Neuron (in vitro differentiated cells): ENCODE measurements around the gene RMDN2.
"Not testable (repeated sequence)": the region's sequence is repeated elsewhere in the genome, so short reads cannot be mapped to it uniquely, and the experiment has no call there.

Experiments
- H2AFZ ChIP-seq: one replicate; pipeline ENCODE4 v1.6.1; 2013; ENCODE audit warnings: low read depth, mild to moderate bottlenecking, inconsistent platforms, low read length, moderate library complexity
- H3K27me3 ChIP-seq: one replicate; pipeline ENCODE4 v1.6.1; 2013; ENCODE audit warnings: low read length; ENCODE audit not compliant: insufficient read depth
- H3K36me3 ChIP-seq: one replicate; pipeline ENCODE4 v1.6.1; 2013; ENCODE audit warnings: low read length; ENCODE audit not compliant: insufficient read depth
- H3K4me1 ChIP-seq: one replicate; pipeline ENCODE4 v1.6.1; 2013; ENCODE audit warnings: low read length; ENCODE audit not compliant: insufficient read depth
- H3K4me3 ChIP-seq: 2 replicates; pipeline ENCODE4 v1.5.1; 2013; ENCODE audit warnings: mild to moderate bottlenecking, low read length, moderate library complexity
- H3K9me3 ChIP-seq: one replicate; pipeline ENCODE4 v1.6.1; 2013; ENCODE audit warnings: low read length

The RMDN2 gene

GRCh38 chr2:37992601-37993000 lies 67.5 kb downstream of the RMDN2 start:
- no peaks in the 10 kb centered on the region for H3K36me3 ChIP-seq
- H2AFZ ChIP-seq = no peak overlapping the region
- H3K27me3 ChIP-seq = no peaks in the 10 kb centered on the region

GRCh38 chr2:37993143-37993542 lies 68.1 kb downstream of the RMDN2 start:
- Histone ChIP-seq H3K4me3 (no peak overlapping the region), H3K9me3 (no peaks in the 10 kb centered on the region), H2AFZ (no peak overlapping the region), H3K36me3 (no peaks in the 10 kb centered on the region), H3K4me1 (no peaks in the 10 kb centered on the region), H3K27me3 (no peaks in the 10 kb centered on the region)

More at GRCh38 chr2:37992601-37993000, 67.5 kb downstream of the RMDN2 start:
- Histone ChIP-seq H3K9me3 (no peaks in the 10 kb centered on the region), H3K4me1 (no peaks in the 10 kb centered on the region), H3K4me3 (no peak overlapping the region)

GRCh38 chr2:37997629-37998028 lies 72.5 kb downstream of the RMDN2 start:
- H2AFZ ChIP-seq = no peak overlapping the region
- no peaks in the 10 kb centered on the region for H3K4me1 ChIP-seq
- H3K36me3 ChIP-seq = no peaks in the 10 kb centered on the region

DNA sequence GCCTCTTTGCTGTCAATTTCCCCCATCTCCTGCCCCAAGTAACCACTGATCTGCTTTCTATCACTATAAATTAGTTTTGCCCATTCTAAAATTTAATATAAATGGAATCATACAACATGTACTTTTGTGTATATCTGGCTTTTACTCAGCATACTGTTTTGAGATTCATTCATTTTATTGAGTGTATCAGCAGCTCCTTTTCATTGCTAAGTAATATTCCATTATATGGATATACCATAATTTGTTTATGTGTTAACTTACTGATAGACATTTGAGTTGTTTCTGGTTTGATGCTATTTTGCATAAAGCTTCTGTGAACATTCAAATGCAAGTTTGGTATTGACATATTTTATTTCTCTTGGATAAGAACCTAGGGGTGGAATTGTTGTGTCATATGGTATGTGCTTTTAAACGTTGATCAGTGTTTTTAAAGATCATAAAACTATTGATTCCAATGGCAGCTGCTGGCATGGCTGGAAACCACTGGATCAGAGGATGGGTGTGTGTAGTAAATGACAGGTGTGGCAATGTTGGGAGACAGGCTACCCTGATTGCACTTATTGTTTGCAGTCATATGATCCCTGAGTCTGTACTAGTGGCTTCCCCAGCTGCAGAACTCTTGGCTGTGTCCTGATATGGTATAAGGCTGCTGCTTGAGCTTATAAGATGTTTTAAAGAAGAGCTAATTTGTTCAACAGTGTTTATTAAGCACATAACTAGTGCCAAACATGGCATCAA lies 75.6 kb downstream of the RMDN2 start:
- no peaks in the 10 kb centered on the region for H3K4me1 ChIP-seq
- no peak overlapping the region for H2AFZ ChIP-seq
- H3K4me3 ChIP-seq = no peak overlapping the region
- no peaks in the 10 kb centered on the region for H3K27me3 ChIP-seq
- no peaks in the 10 kb centered on the region for H3K36me3 ChIP-seq
- peaks cover 3% of the 10 kb centered on the region for H3K9me3 ChIP-seq

More at GRCh38 chr2:37997629-37998028, 72.5 kb downstream of the RMDN2 start:
- no peaks in the 10 kb centered on the region for H3K27me3 ChIP-seq
- no peak overlapping the region for H3K4me3 ChIP-seq
- peaks cover 3% of the 10 kb centered on the region for H3K9me3 ChIP-seq

- not testable (repeated sequence) for H3K9me3 ChIP-seq, H2AFZ ChIP-seq, H3K36me3 ChIP-seq, H3K4me3 ChIP-seq, H3K27me3 ChIP-seq, H3K4me1 ChIP-seq
Observed at GRCh38 chr2:38010187-38010586, 85.1 kb downstream of the RMDN2 start.

DNA sequence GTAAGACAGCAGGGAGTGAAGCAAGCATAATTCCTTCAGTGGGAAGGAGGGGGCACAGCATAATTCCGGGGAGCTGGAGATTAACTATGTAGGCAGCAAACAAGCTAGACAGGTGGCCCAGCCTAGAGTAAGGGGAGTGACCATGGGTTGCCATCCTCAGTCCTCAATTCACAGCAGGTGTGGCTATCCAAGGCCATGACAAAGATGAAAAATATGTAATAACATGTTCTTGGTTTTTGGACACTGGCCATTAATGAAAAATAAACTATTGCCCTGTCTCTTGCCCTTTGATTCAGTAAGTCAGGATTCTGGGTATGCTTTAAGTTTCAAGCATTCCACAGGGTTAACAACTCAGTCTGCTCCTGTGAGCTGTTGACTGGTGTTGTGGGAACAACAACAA lies 85.9 kb downstream of the RMDN2 start:
- no peaks in the 10 kb centered on the region for H3K36me3 ChIP-seq
- H3K4me1 ChIP-seq = no peaks in the 10 kb centered on the region

DNA sequence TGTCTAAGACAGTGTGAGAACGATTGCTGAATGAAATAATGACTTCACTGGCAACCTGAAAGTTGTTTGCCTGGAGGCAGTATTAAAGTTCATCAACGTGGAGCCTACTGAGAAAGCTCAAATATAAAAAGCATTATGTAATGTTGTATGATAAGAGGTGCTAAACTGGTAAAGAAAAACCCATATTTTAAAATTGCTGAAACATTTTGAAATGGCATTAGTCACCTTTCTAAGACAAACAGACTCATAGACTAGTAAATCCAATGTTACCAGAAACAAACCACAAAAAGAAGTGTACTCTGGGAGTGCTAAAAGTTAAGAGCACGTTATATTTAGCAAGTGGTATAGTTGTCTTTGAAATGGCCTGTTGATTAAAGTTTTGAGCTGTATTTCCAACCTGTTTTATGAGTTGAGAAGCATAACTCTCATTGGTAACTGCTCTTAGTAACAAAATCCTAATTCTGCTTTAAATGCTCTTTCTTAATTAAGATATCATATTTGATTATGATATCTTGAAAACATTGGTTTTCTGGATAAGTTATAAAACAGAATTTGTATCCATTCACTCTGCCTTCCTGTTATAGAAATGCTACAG lies 88.2 kb downstream of the RMDN2 start:
- Histone ChIP-seq H3K4me3 (no peak overlapping the region), H3K9me3 (peaks cover 2% of the 10 kb centered on the region), H3K4me1 (no peaks in the 10 kb centered on the region), H3K27me3 (no peaks in the 10 kb centered on the region), H3K36me3 (no peaks in the 10 kb centered on the region), H2AFZ (no peak overlapping the region)

More for the DNA sequence above, 85.9 kb downstream of the RMDN2 start:
- no peak overlapping the region for H3K4me3 ChIP-seq
- H3K9me3 ChIP-seq = peaks cover 2% of the 10 kb centered on the region
- no peak overlapping the region for H2AFZ ChIP-seq
- no peaks in the 10 kb centered on the region for H3K27me3 ChIP-seq

- Histone ChIP-seq H3K9me3 (peaks cover 2% of the 10 kb centered on the region), H3K36me3 (no peaks in the 10 kb centered on the region), H3K27me3 (no peaks in the 10 kb centered on the region), H2AFZ (no peak overlapping the region), H3K4me1 (no peaks in the 10 kb centered on the region), H3K4me3 (no peak overlapping the region)
Observed at GRCh38 chr2:38016219-38016618, 91.1 kb downstream of the RMDN2 start.

DNA sequence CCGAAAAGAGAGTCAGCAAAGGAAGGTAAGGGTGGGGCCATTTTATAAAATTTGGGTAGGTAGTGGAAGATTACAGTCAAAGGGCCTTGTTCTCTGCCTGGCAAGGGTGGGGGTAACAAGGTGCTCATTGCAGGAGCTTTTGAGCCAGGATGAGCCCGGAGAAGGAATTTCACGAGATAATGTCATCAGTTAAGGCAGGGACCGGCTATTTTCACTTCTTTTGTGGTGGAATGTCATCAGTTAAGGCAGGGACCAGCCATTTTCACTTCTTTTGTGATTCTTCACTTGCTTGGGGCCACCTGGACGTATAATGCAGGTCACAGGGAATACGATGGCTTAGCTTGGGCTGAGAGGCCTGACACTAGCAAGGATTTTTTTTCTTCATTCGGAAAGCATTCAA lies 92.7 kb downstream of the RMDN2 start:
- H3K9me3 ChIP-seq = peaks cover 2% of the 10 kb centered on the region
- H3K4me3 ChIP-seq = no peak overlapping the region
- no peak overlapping the region for H2AFZ ChIP-seq
- no peaks in the 10 kb centered on the region for H3K4me1 ChIP-seq
- no peaks in the 10 kb centered on the region for H3K27me3 ChIP-seq
- no peaks in the 10 kb centered on the region for H3K36me3 ChIP-seq

DNA sequence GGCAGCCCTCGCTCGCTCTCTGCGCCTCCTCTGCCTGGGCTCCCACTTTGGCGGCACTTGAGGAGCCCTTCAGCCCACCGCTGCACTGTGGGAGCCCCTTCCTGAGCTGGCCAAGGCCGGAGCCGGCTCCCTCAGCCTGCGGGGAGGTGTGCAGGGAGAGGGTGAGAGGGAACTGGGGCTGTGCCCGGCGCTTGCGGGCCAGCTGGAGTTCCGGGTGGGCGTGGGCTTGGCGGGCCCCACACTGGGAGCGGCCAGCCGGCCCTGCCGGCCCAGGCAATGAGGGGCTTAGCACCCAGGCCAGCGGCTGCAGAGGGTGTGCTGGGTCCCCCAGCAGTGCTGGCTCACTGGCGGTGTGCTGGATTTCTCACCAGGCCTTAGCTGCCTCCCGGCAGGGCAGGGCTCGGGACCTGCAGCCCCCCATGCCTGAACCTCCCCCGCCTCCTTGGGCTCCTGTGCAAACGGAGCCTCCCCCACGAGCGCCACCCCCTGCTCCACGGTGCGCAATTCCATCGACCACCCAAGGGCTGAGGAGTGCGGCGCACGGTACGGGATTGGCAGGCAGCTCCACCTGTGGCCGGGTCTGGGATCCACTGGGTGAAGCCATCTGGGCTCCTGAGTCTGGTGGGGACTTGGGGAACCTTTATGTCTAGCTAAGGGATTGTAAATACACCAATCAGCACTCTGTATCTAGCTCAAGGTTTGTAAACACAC lies 95.4 kb downstream of the RMDN2 start:
- not testable (repeated sequence) for H2AFZ ChIP-seq, H3K4me3 ChIP-seq, H3K36me3 ChIP-seq, H3K27me3 ChIP-seq, H3K4me1 ChIP-seq, H3K9me3 ChIP-seq

- Histone ChIP-seq H2AFZ (no peak overlapping the region), H3K9me3 (no peaks in the 10 kb centered on the region), H3K27me3 (no peaks in the 10 kb centered on the region), H3K4me3 (no peak overlapping the region), H3K36me3 (no peaks in the 10 kb centered on the region), H3K4me1 (no peaks in the 10 kb centered on the region)
Observed at GRCh38 chr2:38021589-38021988, 96.5 kb downstream of the RMDN2 start.

DNA sequence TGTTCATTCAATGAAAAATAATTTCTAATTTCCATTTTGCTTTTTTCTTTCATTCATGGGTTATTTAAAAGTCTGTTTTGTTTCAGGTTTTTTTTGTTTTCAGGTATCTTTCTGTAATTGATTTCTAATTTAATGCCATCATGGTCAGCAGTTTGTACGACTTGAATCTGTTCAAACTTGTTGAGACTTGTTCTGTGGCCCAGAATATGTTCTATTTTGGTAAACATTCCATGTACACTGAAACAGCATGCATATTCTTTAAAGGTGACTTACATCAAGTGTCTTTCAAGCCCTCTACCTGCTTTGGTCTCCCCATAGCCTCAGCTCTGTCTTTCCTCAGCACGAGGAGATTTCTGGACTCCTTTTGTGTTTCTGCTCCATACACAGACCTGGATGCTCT lies 101.8 kb downstream of the RMDN2 start:
- H3K4me3 ChIP-seq = no peak overlapping the region
- H3K36me3 ChIP-seq = no peaks in the 10 kb centered on the region
- H2AFZ ChIP-seq = no peak overlapping the region
- H3K4me1 ChIP-seq = no peaks in the 10 kb centered on the region
- H3K27me3 ChIP-seq = no peaks in the 10 kb centered on the region
- H3K9me3 ChIP-seq = no peaks in the 10 kb centered on the region

- Histone ChIP-seq H2AFZ (no peak overlapping the region), H3K4me3 (no peak overlapping the region), H3K27me3 (no peaks in the 10 kb centered on the region), H3K4me1 (no peaks in the 10 kb centered on the region), H3K9me3 (no peaks in the 10 kb centered on the region), H3K36me3 (no peaks in the 10 kb centered on the region)
Observed at GRCh38 chr2:38028829-38029228, 103.7 kb downstream of the RMDN2 start.
